K562 (cell line): ENCODE measurements around the gene LSR.

ENCODE experiments used
- CTCF ChIP-seq, 3 experiments: IDR thresholded peaks in 2 of 3; conservative IDR thresholded peaks in 1 of 3; 2 replicates each; pipeline ENCODE4 v1.5.1; 2011 to 2012; ENCODE audit warnings: low read length in 3 of 3, mild to moderate bottlenecking in 3 of 3, control low read depth in 2 of 3, improper control_type of control experiment in 1 of 3, inconsistent platforms in 1 of 3, low read depth in 1 of 3, mixed read lengths in 1 of 3, moderate library complexity in 1 of 3; ENCODE audit not compliant: insufficient read depth in 2 of 3
- E2F1 ChIP-seq: sonication (generic); formaldehyde crosslinking; IDR thresholded peaks from 2 replicates; pipeline ENCODE4 v1.8.1; 2023; ENCODE audit warnings: mild to moderate bottlenecking, missing genetic modification reagents, moderate library complexity
- EZH2 ChIP-seq: IDR thresholded peaks from 2 replicates; pipeline ENCODE4 v1.6.1; 2012; ENCODE audit warnings: low read depth, mild to moderate bottlenecking, inconsistent platforms, low read length, borderline replicate concordance
- FOXA1 ChIP-seq: fragments of 450-650 bp; IDR thresholded peaks from 2 replicates; pipeline ENCODE4 v1.6.1; 2016; ENCODE audit warnings: mild to moderate bottlenecking, borderline replicate concordance
- MAFG ChIP-seq: fragments of 450-650 bp; conservative IDR thresholded peaks from 2 replicates; pipeline ENCODE4 v1.6.1; 2016; ENCODE audit warnings: missing genetic modification characterization, missing compliant biosample characterization
- MTA2 ChIP-seq: fragments of 450-650 bp; IDR thresholded peaks from 2 replicates; pipeline ENCODE4 v1.6.1; 2016; ENCODE audit warnings: low read depth
- NRF1 ChIP-seq, 2 experiments: fragments of 450-650 bp; IDR thresholded peaks in 1 of 2; conservative IDR thresholded peaks in 1 of 2; 2 replicates each; pipeline ENCODE4 v1.6.1; 2014; ENCODE audit warnings: mild to moderate bottlenecking in 2 of 2

DNA sequence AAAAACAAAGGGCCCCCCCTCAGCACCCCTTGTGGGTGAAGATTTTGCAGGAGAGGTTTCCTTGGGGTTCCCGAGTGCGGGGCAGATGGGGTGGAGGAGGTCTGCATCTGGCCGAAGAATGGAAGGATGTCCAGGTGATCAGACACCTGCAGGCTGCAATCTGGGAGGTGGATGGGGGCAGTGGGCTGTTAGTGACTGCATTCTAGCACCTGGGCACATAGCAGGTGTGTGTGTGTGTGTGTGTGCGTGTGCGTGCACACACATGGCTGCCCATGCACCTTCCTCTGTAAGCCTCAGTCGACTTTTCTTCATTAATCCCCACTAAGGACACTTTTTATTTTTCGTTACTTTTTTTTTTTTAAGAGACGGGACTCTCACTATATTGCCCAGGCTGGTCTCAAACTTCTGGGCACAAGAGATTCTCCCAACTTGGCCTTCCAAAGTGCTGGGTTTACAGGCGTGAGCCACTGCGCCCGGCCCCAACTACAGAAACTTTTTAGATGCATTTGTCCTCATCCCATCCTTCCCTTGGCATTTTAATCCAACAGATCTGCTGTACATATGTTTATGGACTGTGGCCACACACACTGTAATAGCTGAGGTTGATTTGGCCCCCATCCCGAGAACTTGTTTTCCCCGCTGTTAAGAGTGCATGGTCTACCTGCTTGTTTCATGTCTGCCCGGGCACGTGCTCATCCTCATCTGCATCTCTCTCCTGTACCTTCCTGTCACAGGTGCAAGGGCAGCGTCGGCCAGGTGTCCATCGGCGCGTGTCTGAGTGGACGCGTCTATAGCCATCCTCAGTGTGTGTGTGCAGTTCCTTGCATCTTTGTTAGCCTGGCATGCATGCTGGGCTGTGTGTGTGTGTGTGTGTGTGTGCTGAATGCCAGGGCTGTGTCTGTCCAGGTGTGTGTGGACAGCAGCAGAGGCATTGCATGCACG, 43.9 kb downstream of the LSR start:
- no peak for TF ChIP-seq NRF1 (conservative IDR thresholded peaks at IDR 0.05 in 1 of 2, IDR thresholded peaks at IDR 0.05 in 1 of 2)
- TF ChIP-seq MTA2 = no peak
- no peak for TF ChIP-seq E2F1 (CRISPR knock-in tag)
- TF ChIP-seq MAFG (tag) = no peak
- no peak for TF ChIP-seq CTCF (IDR thresholded peaks at IDR 0.05 in 2 of 3, conservative IDR thresholded peaks at IDR 0.05 in 1 of 3; ENCODE audit: insufficient read depth in 2 of 3, low read depth in 1 of 3, low read length in 3 of 3)
- no peak for TF ChIP-seq FOXA1
- TF ChIP-seq EZH2 = no peak
